ENCODE measurements around the gene ZNF284.

ZNF284 gene

DNA sequence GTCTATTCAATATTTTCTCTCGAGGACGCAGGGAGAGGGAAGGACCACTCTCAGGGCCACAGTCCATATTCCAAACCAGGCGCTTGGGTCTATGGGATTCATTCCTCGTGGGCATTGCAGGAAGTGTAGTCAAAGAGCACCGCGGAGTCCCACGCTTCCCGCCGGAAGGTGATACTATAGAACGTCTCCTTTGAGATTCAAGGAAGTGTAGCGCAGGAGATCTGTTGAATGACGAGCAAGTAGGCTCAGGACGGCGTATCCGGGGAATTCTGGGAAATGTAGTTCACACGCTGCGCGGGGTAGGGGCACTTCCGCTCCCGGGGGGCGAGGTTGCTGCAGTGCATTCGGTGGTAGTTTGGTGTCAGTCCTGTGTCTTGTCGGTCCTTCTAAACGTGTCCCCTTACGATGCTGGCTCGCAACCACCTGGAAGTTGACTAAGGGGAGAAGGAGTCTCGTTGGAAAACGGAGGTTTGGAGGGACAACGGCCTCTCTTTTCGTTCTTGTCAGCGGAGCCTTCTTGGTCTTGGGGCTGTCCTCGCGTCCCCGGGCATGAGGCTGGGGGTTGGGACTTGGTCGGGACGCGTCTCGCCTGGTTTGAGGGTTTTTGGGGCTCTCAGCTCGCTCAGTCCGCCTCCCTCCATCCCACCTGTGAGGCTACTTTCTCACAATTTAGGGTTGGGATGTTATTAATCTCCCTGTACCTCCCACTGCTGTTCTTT lies at the start of gene ZNF284:
Gene ZNF284, plus strand, starts transcription at position 336 of the 719 bp plus-strand sequence. CDS start 4,231 bp downstream, outside the sequence.
- DNase-seq = peak; percentile 86

- DNase-seq = no peak
Observed at GRCh38 chr19:44024900-44025216, 47.1 kb upstream of the ZNF284 start.

- DNase-seq = peak; percentile 69
Observed at GRCh38 chr19:44025217-44025936, 46.6 kb upstream of the ZNF284 start, which contains the start of gene ZNF222. TSS of gene ZNF222 (plus strand) at chr19:44025379. CDS start at chr19:44025437, 58 bp downstream.

- no peak for DNase-seq
Observed at GRCh38 chr19:44026622-44027021, 45.3 kb upstream of the ZNF284 start.

DNA sequence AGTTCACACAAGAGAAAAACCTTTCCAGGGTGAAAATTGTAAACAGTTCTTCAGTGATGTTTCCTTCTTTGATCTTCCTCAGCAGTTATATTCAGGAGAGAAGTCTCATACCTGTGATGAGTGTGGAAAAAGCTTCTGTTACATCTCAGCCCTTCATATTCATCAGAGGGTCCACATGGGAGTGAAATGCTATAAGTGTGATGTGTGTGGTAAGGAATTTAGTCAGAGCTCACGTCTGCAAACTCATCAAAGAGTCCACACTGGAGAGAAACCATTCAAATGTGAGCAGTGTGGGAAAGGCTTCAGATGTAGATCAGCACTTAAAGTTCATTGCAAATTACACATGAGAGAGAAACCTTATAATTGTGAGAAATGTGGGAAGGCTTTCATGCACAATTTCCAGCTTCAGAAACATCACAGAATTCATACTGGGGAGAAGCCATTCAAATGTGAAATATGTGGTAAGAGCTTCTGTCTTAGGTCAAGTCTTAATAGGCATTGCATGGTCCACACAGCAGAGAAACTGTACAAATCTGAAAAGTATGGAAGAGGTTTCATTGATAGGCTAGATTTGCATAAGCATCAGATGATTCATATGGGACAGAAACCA lies 39.9 kb upstream of the ZNF284 start:
- DNase-seq = no peak

GRCh38 chr19:44042147-44042546 lies 29.8 kb upstream of the ZNF284 start:
- no peak for DNase-seq

- DNase-seq = peak; percentile 72
Observed at GRCh38 chr19:44050740-44051649, 21.0 kb upstream of the ZNF284 start.

DNA sequence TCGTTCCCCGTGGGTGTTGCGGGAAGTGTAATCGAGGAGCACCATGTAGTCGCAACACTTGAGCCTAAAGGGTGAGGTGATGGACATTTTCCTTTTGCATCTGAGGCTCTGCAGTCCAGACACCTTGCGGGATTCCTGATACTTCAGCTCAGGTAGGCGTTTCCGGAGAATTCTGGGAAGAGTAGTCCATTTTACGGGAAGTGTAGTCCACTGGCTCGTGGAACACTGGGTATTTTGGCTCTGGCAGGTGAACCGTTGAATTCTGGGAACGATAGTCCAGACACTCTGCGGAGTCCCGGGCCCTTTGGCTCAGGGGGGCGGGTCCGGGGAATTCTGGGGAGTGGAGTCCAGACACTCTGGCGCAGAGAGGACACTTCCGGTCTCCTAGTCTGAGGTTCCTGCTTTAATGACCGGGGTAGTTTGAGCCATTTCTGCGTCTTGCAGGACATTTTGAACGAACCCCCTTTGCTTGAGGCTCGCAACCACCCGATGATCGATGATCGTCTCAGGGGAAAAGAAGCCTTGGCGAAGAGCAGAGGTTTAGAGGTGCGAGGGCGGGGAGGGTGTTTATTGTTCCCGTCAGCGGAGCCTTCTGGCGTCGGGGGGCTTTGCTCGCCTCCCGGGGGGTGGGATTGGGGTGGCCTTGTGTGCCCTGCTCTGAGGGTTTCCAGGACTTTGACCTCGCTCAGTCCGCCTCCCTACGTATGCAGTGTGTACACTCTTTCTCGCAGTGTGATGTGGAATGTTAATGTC lies 20.1 kb upstream of the ZNF284 start, which contains the start of gene ZNF223:
Gene ZNF223, plus strand, starts transcription at position 387 of the 753 bp plus-strand sequence. CDS start 3,141 bp downstream, outside the sequence.
- DNase-seq = peak; percentile 95

DNA sequence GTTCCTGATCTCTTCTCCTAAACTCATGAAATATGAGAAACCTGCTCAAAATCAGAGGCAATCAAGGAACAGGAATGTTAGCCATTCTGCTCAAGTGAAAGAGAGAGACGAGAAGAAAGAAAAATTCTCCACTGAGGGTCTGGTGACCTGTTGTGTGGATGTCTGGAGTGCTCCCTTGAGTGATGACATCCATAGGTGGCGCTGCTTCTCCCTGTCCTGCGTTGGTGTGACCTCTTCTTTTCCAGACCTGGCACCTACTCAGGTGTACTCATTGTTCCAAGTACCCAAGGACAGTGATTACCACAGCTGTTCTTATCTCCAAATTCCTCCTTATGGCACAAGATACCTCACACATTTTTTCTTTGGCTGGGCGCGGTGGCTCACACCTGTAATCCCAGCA lies 16.1 kb upstream of the ZNF284 start:
- DNase-seq = no peak

DNA sequence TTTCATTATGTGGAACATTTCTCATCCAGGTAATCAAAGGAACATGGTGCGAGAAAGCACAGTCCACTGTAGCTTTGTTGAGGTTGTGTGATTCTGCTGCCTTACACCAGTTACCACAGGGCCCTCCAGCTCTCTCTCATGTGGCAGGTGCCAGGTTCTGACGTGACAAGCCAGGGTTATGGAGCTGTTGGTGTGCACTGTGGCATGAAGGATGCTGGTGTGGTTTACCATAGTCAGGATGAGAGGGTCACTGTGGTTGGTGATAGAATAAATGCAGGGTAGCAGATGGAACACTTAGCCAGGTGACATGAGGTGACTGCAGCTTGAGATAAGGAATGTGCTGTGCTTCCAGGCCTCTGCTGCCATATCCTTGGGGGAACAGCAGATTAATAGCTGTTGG lies 12.7 kb upstream of the ZNF284 start:
- DNase-seq = no peak

- no peak for DNase-seq
Observed at GRCh38 chr19:44061038-44061437, 10.9 kb upstream of the ZNF284 start.

DNA sequence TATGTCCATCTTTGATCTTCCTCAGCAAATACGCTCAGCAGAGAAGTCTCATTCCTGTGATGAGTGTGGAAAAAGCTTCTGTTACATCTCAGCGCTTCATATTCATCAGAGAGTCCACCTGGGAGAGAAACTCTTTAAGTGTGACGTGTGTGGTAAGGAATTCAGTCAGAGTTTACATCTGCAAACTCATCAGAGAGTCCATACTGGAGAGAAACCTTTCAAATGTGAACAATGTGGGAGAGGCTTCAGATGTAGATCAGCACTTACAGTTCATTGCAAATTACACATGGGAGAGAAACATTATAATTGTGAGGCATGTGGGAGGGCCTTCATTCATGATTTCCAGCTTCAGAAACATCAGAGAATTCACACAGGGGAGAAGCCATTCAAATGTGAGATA lies 5.7 kb upstream of the ZNF284 start:
- no peak for DNase-seq

DNA sequence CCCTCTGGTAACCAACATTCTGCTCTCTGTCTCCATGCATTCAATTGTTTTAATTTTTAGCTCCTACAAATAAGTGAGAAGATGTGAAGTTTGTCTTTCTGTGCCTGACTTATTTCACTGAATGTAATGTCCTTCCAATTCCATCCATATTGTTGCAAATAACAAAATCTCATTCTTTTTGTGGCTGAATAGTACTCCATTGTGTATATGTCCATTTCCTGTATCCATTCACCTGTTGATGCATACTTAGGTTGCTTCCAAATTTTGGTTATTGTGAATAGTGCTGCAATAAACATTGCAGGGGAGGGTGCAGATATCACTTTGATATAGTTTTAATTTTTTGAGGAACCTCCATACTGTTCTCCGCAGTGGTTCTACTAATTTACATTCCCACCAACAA lies 2.5 kb upstream of the ZNF284 start:
- DNase-seq = no peak

GRCh38 chr19:44072543-44073401 lies 813 bp downstream of the ZNF284 start:
- DNase-seq = no peak

DNA sequence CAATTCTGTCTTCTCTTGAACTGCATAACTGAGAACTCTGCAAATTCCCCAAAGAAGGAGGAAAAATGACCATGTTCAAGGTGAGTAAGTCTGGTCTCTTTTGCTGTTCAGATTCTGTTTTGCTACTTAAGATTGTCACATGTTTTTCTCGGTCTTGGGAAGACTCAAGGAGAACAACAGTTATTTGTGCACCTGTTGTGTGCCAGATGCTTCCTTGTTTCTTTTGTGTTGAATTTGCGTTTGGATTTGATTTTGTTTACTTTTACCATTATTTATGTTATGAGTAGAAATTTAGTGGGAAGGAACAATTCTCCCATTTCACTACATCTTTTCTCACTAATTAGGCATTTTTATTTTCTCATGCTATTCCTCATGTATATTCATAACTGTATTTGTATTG lies 4.4 kb downstream of the ZNF284 start:
- DNase-seq = no peak

GRCh38 chr19:44092108-44092507 lies 20.1 kb downstream of the ZNF284 start:
- DNase-seq = no peak

DNA sequence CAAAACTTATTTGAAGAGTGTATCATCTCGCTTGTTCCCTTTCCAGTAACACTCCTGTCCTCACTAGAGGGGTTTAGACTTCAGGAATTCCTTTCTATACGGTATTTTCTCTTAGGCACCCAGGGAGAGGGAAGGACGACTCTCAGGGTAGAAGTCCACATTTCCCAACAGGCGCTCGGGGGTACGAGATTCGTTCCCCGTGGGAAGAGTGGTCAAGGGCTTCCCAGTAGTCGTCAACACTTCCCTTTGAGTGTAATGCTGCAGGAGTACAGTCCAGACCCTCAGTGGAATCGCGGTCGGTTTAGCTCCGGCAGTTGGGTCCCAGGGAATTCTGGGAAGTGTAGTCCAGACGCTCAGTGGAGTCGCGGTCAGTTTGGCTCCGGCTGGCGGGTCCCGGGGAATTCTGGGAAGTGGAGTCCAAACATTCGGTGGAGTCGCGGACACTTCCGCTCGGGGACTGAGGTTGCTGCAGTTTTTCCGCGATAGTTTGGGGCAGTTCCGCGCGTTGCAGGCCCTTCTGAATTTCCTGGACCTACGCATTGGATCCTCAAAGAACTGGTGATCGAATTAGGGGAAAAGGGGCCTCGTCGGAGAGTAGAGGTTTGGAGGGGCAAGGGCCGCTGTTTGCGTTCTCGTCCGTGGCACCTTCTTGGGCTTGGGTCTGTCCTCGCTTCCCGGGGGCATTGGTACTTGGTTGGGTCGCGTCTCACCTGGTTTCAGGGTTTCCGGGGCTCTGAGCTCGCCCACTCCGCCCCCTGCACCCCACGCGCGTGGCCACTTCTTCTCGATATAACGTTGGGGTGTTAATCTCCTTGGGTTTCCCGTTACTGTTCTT lies 22.2 kb downstream of the ZNF284 start, which contains the start of gene ZNF224:
Gene ZNF224, plus strand, starts transcription at position 431 of the 835 bp plus-strand sequence. CDS start 3,513 bp downstream, outside the sequence.
- peak; percentile 86 for DNase-seq

DNA sequence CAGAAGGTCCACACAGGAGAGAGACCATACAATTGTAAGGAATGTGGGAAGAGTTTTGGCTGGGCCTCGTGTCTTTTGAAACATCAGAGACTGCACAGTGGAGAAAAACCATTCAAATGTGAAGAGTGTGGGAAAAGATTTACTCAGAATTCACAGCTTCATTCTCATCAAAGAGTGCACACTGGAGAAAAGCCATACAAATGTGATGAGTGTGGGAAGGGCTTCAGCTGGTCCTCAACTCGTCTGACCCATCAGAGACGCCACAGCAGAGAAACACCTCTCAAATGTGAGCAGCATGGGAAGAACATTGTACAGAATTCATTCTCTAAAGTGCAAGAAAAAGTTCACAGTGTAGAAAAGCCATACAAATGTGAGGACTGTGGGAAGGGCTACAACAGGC lies 35.8 kb downstream of the ZNF284 start:
- DNase-seq = no peak

DNA sequence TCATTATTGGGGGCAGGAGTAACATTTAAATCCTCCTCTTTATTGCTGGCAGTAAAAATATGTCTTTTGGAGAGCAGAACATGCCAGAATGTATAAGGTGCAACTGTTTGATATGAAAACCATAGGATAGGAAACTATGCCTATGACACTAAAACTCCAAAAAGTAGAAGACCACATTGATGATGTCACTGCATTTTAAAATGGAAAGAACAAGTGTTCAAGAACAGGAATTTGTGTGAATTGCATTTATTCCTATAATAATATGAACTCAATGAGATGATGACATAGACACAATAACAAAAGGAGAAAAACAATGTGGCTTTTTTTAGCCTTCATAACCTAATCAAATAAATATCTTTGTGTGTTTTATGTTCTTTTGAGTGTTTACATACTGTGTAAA lies 37.5 kb downstream of the ZNF284 start:
- no peak for DNase-seq

- no peak for DNase-seq
Observed at GRCh38 chr19:44111910-44112463, 40.0 kb downstream of the ZNF284 start.
